KOPT-K1 (cell line): ENCODE data around the gene SPON2.
A peak's percentile ranks its signal among the peaks of the same experiment; 100 is the strongest.

ENCODE experiments used
- H3K27ac ChIP-seq: fragments of 200-600 bp; sonication (generic); 2 replicates; pipeline ENCODE4 v1.5.1; 2016; ENCODE audit warnings: antibody characterized with exemption, mild to moderate bottlenecking, low read depth, low read length; ENCODE audit not compliant: poor library complexity, severe bottlenecking
- H3K36me3 ChIP-seq: fragments of 200-600 bp; sonication (generic); 2 replicates; pipeline ENCODE4 v1.5.1; 2017; ENCODE audit warnings: antibody characterized with exemption, mild to moderate bottlenecking, low read length, moderate library complexity; ENCODE audit not compliant: insufficient read depth
- H3K9me3 ChIP-seq: fragments of 200-600 bp; sonication (generic); 2 replicates; pipeline ENCODE4 v1.5.1; 2017; ENCODE audit warnings: antibody characterized with exemption, low read length, mild to moderate bottlenecking; ENCODE audit not compliant: insufficient read depth, poor library complexity, severe bottlenecking

SPON2 gene

DNA sequence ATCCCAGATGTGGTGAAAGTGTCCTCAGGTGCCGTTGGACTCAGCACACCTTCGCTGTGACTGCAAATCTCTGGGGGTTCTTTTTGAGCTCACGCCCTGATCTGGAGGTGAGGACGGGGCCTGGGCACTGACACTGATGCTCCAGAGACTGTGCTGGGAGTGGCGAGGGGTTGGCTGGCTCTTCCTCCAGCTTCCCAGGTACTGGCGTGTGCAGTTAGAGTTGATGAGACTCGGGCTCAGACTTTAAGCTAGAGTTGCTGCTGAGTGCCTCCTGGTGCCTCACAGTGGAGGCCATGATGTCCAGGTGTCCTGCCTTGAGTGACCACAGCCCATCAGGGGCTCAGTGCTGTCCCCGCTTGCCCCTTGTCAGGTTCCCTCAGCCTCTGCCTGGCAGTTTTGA lies 16.3 kb downstream of the SPON2 start:
- peaks cover 30% of the 10 kb centered on the region for H3K9me3 ChIP-seq
- no peak overlapping the region for H3K27ac ChIP-seq
- no peaks in the 10 kb centered on the region for H3K36me3 ChIP-seq

DNA sequence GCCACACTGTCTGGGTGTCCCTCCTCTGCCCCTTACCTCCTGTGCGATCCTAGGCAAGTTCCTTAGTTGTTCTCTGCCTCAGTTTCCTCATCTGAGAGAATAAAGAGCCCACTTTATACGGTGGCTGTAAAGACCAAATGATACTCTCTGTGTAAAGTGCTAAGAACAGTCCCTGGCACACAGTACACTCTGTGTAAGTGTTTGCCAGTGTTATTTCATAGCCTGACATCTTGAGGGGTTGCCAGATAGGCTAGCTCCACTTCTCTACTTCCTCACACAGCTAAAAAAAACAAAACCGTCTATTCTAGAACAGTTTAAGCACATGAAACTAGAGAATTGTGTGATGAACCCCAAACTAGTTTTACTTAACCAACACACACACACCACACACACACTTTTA lies 17.1 kb downstream of the SPON2 start:
- Histone ChIP-seq H3K9me3 (peaks cover 37% of the 10 kb centered on the region), H3K36me3 (no peaks in the 10 kb centered on the region), H3K27ac (no peak overlapping the region)

DNA sequence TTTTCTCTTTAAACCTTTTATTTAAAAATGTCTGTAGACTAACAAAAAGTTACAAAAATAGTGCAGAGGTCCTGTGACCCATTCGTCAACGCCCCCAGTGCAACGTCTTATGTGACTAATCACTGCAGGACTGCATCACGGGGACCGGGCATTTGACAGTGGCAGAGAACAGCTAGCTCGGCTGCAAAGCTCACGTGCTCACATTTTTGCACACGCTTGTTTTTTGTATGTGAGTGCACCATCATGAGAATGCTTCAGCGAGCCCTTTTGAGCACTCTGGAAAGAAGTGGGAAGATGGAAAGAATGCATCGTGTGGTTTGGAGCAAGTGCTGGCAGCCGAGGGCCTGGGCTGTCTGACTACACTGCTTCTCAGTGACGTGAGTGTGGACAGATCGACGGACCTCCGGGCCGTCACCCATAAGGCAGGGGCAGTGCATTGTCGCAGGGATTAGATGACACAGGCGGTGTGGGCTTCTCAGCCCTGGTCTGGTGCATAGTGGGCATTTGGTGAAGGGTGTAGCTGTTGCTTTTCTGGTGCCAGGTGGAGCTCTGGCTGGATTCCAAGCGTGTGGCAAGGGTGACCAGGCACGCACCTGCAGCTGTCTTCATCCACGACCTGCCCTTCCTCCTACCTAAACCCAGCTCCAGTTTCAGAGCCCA lies 17.7 kb downstream of the SPON2 start:
- peaks cover 44% of the 10 kb centered on the region for H3K9me3 ChIP-seq
- no peak overlapping the region for H3K27ac ChIP-seq
- H3K36me3 ChIP-seq, result no peaks in the 10 kb centered on the region

DNA sequence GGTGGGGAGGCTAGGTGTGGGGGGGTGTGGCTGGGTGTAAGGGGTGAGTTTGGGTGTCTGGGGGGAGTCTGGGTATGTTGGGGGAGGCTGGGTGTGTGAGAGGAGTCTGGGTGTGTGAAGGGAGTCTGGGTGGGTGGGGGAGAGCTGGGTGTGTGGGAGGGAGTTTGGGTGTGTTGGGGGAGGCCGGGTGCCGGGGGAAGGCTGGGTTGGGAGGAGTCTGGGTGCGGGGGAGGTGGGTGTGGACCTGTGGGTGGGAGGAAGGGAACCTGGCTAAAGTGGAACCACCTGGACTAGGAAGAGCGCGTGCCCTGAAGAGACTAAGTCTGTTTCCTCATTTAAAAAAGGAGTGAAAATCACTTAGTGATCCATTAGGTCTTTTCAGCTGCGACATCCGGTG lies 18.3 kb downstream of the SPON2 start:
- no peak overlapping the region for H3K27ac ChIP-seq

DNA sequence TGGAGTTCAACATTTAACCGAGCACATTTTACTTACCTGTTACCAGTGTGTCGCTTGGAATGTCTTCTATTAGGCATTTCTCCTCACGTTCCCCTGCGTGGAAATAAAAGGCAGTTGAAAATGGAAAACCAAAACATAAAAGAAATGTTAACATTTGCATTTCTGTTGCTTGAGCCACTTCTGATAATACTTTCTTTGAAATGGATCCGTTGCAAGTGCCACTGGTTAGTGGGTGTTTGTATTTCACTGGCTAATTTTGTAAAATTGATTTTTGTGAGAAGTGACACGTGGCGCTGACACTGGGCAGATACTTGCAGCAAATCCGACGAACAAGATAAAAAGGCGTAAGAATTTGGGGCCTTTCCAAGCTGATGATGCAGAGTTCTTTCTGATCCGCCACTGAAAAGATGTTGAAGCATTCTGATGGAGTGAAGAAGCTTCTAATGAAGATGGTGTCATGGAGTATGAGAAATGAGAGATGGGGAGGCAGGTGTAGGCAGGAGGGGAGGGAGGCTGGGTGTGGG lies 18.8 kb downstream of the SPON2 start:
- Histone ChIP-seq H3K27ac (no peak overlapping the region), H3K36me3 (no peaks in the 10 kb centered on the region), H3K9me3 (peaks cover 40% of the 10 kb centered on the region)

More for the DNA sequence above, 18.3 kb downstream of the SPON2 start:
- peaks cover 44% of the 10 kb centered on the region for H3K9me3 ChIP-seq
- H3K36me3 ChIP-seq, result no peaks in the 10 kb centered on the region

DNA sequence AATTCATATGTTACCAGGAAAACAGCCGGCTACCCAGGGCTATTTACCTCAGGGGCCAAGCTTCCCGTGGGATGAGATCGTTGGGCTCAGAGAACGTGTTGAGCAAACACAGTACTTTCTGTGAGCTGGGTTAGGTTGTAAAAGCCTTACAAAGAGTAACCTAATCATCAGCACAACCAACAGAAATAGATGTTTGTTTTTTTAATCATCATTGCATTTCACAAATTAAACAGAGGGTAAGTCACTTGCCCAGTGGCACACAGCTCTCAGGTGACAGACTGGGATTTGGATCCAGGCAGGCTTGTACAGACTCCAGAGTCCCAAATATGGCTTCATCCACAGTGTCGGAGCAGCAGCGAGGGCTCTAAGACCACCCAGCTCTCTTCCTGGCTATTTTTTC lies 20.1 kb downstream of the SPON2 start:
- no peak overlapping the region for H3K27ac ChIP-seq
- peaks cover 28% of the 10 kb centered on the region for H3K9me3 ChIP-seq

DNA sequence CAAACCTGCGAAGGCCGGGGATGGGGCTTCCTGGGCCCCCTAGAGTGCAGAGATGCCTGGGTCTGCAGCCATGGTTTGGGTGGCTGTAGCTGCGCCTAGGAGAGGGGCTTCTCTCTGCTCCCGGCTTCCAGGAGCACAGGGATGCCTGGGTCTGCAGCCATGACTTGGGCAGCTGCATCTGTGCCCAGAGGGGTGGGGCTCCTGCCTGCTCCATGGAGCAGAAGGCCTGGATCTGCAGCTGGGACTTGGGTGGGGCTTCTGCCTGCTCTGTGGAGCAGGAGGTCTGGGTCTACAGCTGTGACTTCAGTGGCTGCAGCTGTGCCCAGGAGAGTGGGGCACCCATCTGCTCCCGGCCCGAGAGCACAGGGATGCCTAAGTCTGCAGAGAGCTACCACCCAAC lies 20.8 kb downstream of the SPON2 start:
- Histone ChIP-seq H3K27ac (no peak overlapping the region), H3K36me3 (no peaks in the 10 kb centered on the region), H3K9me3 (peaks cover 25% of the 10 kb centered on the region)

More for the DNA sequence above, 20.1 kb downstream of the SPON2 start:
- H3K36me3 ChIP-seq, result no peaks in the 10 kb centered on the region

DNA sequence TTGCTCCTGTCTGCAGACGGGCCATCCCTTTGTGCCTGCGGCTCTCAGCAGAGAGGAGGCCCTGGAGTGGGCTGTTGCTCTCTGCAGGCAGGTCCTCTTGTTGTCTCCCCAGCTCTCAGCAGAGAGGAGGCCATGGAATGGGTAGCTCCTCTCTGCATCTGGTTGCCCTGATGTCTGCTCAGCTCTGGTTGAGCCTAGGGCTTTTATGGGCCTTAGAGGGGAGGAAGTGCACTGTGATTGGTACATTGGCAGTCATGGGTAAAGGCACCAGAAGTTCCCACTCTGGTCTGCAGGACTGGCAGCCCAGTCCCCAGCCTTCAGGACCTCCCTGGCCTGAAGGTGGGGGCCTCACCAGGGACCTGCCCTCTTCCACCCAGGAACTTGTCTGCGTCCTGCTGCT lies 21.5 kb downstream of the SPON2 start:
- Histone ChIP-seq H3K36me3 (no peaks in the 10 kb centered on the region), H3K27ac (no peak overlapping the region)

DNA sequence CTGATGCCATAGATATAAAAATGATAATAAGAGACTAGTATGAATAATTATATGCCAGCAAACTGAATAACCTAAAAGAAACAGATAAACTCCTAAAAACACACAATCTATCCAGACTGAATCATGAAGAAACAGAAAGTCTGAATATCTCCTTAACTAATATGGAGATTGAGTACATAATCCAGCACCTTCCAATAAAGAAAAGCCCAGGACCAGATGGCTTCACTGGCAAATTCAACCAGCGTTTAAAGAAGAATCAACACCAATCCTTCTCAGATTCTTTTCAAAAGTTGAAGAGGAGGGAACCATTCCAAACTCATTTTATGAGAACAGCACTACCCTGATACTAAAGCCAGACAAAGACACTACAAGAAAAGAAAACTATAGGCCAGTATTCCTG lies 32.5 kb downstream of the SPON2 start:
- Histone ChIP-seq H3K27ac (no peak overlapping the region), H3K36me3 (no peaks in the 10 kb centered on the region)

More for the DNA sequence above, 21.5 kb downstream of the SPON2 start:
- peaks cover 25% of the 10 kb centered on the region for H3K9me3 ChIP-seq

DNA sequence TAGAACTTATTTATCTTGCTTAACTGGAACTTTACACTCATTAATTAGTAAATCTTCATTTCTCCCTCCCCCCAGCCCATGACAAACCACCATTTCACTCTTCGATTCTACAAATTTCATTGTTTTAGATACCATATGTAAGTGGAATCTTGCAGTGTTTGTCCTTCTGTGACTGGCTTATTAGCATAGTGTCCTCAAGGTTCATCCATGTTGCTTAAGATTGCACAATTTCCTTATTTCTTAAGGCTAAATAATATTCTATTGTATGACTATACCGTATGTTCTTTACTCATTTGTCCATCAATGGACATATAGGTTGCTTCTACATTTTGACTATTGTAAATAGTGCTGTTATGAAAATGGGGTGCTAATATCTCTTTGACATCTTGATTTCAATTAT lies 34.5 kb downstream of the SPON2 start:
- Histone ChIP-seq H3K36me3 (no peaks in the 10 kb centered on the region), H3K27ac (peak overlapping the region; percentile 52), H3K9me3 (peaks cover 5% of the 10 kb centered on the region)

More for the DNA sequence above, 32.5 kb downstream of the SPON2 start:
- H3K9me3 ChIP-seq, result peaks cover 5% of the 10 kb centered on the region

DNA sequence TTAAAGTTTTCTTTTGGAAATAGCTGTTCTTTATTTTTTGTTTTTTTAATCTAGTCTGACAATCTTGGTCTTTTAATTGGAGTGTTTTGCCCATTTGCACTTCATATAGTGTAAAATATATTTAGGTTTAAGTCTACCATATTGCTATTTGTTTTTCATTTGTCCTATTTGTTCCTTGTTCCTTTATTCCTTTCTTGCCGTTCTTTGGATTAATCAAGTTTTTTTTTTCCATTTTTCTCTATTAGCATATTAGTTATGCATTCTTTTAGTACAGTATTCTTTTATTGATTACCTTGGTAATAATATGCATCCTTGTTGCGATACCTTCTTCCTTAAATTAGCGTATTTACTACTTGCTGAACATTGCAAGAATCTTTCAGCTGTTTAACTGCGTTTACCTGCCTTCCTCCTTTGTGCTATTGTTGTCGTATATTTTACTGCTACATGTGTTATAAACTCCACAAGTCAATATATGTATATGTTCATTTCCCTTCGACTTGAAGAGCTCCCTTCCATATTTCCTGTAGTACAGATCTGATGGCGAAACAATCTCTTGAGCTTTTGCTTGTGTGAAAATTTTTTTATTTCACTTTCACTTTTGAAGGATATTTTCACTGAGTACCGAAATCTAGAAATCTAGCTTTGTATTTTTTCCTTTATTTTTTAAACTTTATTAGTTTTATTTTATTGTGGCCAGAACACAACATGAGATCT lies 35.2 kb downstream of the SPON2 start:
- H3K9me3 ChIP-seq, result peaks cover 5% of the 10 kb centered on the region
- H3K27ac ChIP-seq, result peak overlapping the region; percentile 52

DNA sequence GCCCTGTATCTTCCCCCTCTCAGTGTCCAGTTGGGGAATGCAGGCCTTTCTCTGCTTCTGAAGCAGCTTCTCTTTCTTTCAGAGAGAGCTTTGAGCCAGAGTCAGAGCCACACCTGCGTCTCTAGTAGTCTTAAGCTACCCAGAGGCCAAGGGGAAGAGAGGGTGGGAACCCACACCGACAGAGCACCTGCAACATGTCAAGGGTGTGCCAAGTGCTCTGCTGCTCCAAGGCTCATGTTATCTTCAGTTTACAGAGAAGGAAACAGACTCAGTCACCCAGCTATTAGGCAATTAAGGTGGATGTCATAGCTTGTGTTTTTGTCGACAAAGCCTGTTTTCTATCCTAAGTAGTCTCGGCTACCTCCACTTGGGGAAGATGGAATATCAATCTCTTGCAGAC lies 36.3 kb downstream of the SPON2 start:
- peaks cover 5% of the 10 kb centered on the region for H3K9me3 ChIP-seq
- no peaks in the 10 kb centered on the region for H3K36me3 ChIP-seq
- H3K27ac ChIP-seq, result peak overlapping the region; percentile 52

More for the DNA sequence above, 35.2 kb downstream of the SPON2 start:
- H3K36me3 ChIP-seq, result no peaks in the 10 kb centered on the region

DNA sequence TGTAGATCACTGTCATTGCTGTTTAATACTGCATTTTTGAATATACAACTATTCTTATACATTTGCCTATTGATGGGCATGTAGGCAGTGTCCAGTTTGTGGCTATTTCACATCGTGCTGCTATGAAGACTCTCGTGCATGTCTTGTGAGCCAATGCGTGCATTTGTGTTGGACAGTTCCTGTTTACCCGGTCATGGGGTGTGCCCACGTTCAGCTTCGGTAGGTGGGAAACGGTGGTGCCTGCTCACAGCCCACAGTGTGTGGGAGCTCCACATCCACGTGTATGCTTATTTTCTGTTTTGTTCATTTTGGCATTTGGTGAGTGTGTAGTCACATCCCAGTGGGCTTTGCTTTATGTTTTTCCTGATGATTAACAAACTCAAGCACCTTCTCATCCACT lies 39.4 kb downstream of the SPON2 start:
- Histone ChIP-seq H3K27ac (no peak overlapping the region), H3K9me3 (no peaks in the 10 kb centered on the region), H3K36me3 (no peaks in the 10 kb centered on the region)

DNA sequence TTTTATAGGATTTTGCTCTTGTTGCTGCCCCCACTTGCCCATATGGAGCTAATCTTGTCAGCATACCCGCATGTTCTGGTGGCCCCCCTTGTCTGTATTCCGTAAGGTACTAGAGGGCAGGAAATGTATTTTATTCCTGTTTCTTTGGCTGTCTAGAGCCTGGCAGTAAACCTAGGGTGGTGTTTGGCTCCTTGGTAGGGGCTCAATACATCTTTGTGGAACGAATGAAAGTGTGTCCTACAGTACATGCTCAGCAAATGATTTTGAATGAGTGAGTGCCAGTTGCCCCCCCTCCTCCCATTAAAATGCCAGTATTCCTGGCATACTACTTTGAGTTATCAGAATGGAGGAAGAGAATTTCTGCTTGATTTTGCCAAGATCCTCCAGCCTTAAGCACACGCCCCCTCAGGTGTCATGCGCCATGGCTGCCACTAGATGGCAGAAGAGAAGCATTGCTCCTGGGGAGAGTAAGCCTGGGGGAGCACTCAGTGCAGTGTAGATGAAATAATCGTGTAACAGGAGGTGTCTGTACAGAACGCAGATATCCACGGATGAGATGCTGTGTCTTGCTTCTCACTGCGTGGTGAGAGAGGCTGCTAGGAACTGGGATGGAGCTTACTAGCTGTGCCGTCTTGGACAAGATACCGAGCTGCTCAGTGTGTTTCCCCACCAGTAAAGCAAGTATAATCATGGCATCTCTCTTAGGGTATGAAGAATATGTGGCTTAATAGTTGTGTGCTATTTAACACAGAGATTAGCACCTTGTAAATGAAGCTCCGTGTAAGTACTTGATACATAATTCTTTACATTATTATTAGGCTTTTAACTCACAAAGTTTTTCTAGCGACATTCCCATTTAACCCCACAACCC lies 41.8 kb downstream of the SPON2 start:
- Histone ChIP-seq H3K9me3 (no peaks in the 10 kb centered on the region), H3K36me3 (no peaks in the 10 kb centered on the region), H3K27ac (no peak overlapping the region)

DNA sequence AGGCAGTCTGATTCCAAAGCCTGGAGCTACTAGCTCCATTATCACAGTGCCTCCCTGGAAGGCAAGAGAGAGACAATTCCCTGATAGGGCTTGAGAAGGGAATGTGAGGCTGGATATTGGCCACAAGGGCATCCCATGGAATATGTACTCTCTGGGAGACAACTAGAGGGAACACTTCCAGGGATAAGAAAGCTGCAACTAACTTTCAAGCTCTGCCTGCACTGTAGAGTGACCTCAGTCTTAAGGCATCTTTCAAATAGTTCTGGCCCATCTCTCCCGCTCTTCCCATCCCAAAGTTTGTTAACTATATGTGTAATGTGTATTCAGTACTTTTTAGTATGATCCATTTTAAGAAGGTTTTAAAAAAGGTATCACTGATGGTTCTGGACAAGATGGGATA lies 45.9 kb downstream of the SPON2 start:
- no peak overlapping the region for H3K27ac ChIP-seq
- H3K9me3 ChIP-seq, result no peaks in the 10 kb centered on the region
- H3K36me3 ChIP-seq, result no peaks in the 10 kb centered on the region
